ENCODE results near the gene SFRP4. TPM values are rescaled to one million over a fixed set of nuclear protein-coding genes. Genes with fewer than 3 reads are reported as not detected.

Gene SFRP4
- total RNA-seq, 1 donor from 2014 or later: 0.06 TPM

- no peak for TF ChIP-seq CTCF (conservative IDR thresholded peaks at IDR 0.05; ENCODE audit: low read depth, low read length)
- DNase-seq (ENCODE audit: low read depth): no peak
- no peak overlapping the region for H3K4me3 ChIP-seq (ENCODE audit: low read depth, low read length)
These were observed 26.5 kb upstream of the SFRP4 start for GRCh38 chr7:37942934-37943610.

GRCh38 chr7:37933018-37933566 is 16.5 kb upstream of the SFRP4 start:
- no peak for TF ChIP-seq CTCF (conservative IDR thresholded peaks at IDR 0.05; ENCODE audit: low read depth, low read length)
- DNase-seq (ENCODE audit: low read depth): no peak
- no peak overlapping the region for H3K4me3 ChIP-seq (ENCODE audit: low read depth, low read length)

GRCh38 chr7:37932543-37932942 is 15.9 kb upstream of the SFRP4 start:
- no peak for TF ChIP-seq CTCF (conservative IDR thresholded peaks at IDR 0.05; ENCODE audit: low read depth, low read length)
- H3K4me3 ChIP-seq (ENCODE audit: low read depth, low read length): no peak overlapping the region
- no peak for DNase-seq (ENCODE audit: low read depth)

- no peak for TF ChIP-seq CTCF (conservative IDR thresholded peaks at IDR 0.05; ENCODE audit: low read depth, low read length)
- DNase-seq (ENCODE audit: low read depth): no peak
- H3K4me3 ChIP-seq (ENCODE audit: low read depth, low read length): no peak overlapping the region
These were observed 13.8 kb upstream of the SFRP4 start for GRCh38 chr7:37930226-37930948.

- TF ChIP-seq CTCF (conservative IDR thresholded peaks at IDR 0.05; ENCODE audit: low read depth, low read length): no peak
- H3K4me3 ChIP-seq (ENCODE audit: low read depth, low read length): no peak overlapping the region
- no peak for DNase-seq (ENCODE audit: low read depth)
These were observed 12.3 kb upstream of the SFRP4 start for GRCh38 chr7:37928878-37929277.

GRCh38 chr7:37927773-37928444 is 11.3 kb upstream of the SFRP4 start:
- H3K4me3 ChIP-seq (ENCODE audit: low read depth, low read length): no peak overlapping the region
- no peak for DNase-seq (ENCODE audit: low read depth)
- TF ChIP-seq CTCF (conservative IDR thresholded peaks at IDR 0.05; ENCODE audit: low read depth, low read length): no peak
